Activated CD4-positive, alpha-beta T cell treated with anti-CD3 and anti-CD28 coated beads, Interleukin-2, amount 10 ng/mL, durations not matched to agents 7 days and 5 days (primary cell): ENCODE data around the gene MEG3. TPM values are rescaled to one million over a fixed set of nuclear protein-coding genes. Genes with fewer than 3 reads are reported as not detected.

Experiments used
- CTCF ChIA-PET: fragments of 350-600 bp; sonication (Branson Sonifier 250); formaldehyde crosslinking; loops from one replicate; lab custom pipeline; 2021; ENCODE audit warnings: antibody characterized with exemption; lab: Charles Lee
- POLR2A ChIA-PET: fragments of 350-600 bp; sonication (Branson Sonifier 250); formaldehyde crosslinking; loops from one replicate; lab custom pipeline; 2021; ENCODE audit warnings: antibody characterized with exemption; lab: Charles Lee
- DNase-seq: peaks from one replicate; pipeline ENCODE4 v3.0.0-alpha.2; 2020
- H3K27ac Mint-ChIP-seq: one replicate; pipeline ENCODE4 v1.8.0; 2021; ENCODE audit warnings: mild to moderate bottlenecking, moderate library complexity, mixed read lengths
- H3K27me3 Mint-ChIP-seq: one replicate; pipeline ENCODE4 v1.8.0; 2021; ENCODE audit warnings: mixed read lengths
- H3K36me3 Mint-ChIP-seq: one replicate; pipeline ENCODE4 v1.8.0; 2021; ENCODE audit warnings: low read depth, mixed read lengths
- H3K4me1 Mint-ChIP-seq: one replicate; pipeline ENCODE4 v1.8.0; 2021; ENCODE audit warnings: mixed read lengths
- H3K4me3 Mint-ChIP-seq: one replicate; pipeline ENCODE4 v1.8.0; 2021; ENCODE audit warnings: mild to moderate bottlenecking, moderate library complexity, mixed read lengths
- H3K9me3 Mint-ChIP-seq: one replicate; pipeline ENCODE4 v1.8.0; 2021; ENCODE audit warnings: mixed read lengths
- total RNA-seq, 2 experiments: library from RNA; stranded (reverse); gene quantifications; one replicate each; pipeline ENCODE4 v1.2.3, GENCODE V29; 2021

The MEG3 gene
- total RNA-seq, 2 experiments from 2014 or later, result not detected

GRCh38 chr14:100895411-100895810 lies 69.5 kb downstream of the MEG3 start:
- DNase-seq, result no peak
- ChIA-PET CTCF (no interaction called here), POLR2A (no interaction called here)
- no peak overlapping the region for H3K4me3 Mint-ChIP-seq
- no peaks in the 10 kb centered on the region for H3K36me3 Mint-ChIP-seq
- H3K9me3 Mint-ChIP-seq, result no peaks in the 10 kb centered on the region
- no peak overlapping the region for H3K27ac Mint-ChIP-seq
- H3K27me3 Mint-ChIP-seq, result peaks cover 18% of the 10 kb centered on the region
- no peaks in the 10 kb centered on the region for H3K4me1 Mint-ChIP-seq

GRCh38 chr14:100896369-100897060 lies 70.6 kb downstream of the MEG3 start:
- H3K27me3 Mint-ChIP-seq, result peaks cover 25% of the 10 kb centered on the region
- H3K4me1 Mint-ChIP-seq, result no peaks in the 10 kb centered on the region
- no peak for DNase-seq
- H3K27ac Mint-ChIP-seq, result no peak overlapping the region
- H3K4me3 Mint-ChIP-seq, result no peak overlapping the region
- POLR2A ChIA-PET, result no interaction called here
- H3K36me3 Mint-ChIP-seq, result no peaks in the 10 kb centered on the region
- no peaks in the 10 kb centered on the region for H3K9me3 Mint-ChIP-seq
- CTCF ChIA-PET, result no interaction called here

GRCh38 chr14:100898465-100898864 lies 72.5 kb downstream of the MEG3 start:
- Mint-ChIP-seq H3K4me1 (no peaks in the 10 kb centered on the region), H3K36me3 (no peaks in the 10 kb centered on the region), H3K27ac (no peak overlapping the region), H3K9me3 (no peaks in the 10 kb centered on the region), H3K27me3 (peaks cover 35% of the 10 kb centered on the region), H3K4me3 (no peak overlapping the region)
- ChIA-PET POLR2A (no interaction called here), CTCF (no interaction called here)
- no peak for DNase-seq

GRCh38 chr14:100898935-100899883 lies 73.3 kb downstream of the MEG3 start:
- H3K27ac Mint-ChIP-seq, result no peak overlapping the region
- no peaks in the 10 kb centered on the region for H3K36me3 Mint-ChIP-seq
- no peaks in the 10 kb centered on the region for H3K9me3 Mint-ChIP-seq
- H3K27me3 Mint-ChIP-seq, result peaks cover 38% of the 10 kb centered on the region
- ChIA-PET CTCF (no interaction called here), POLR2A (no interaction called here)
- no peak for DNase-seq
- no peak overlapping the region for H3K4me3 Mint-ChIP-seq
- no peaks in the 10 kb centered on the region for H3K4me1 Mint-ChIP-seq

- no peaks in the 10 kb centered on the region for H3K36me3 Mint-ChIP-seq
- H3K27ac Mint-ChIP-seq, result no peak overlapping the region
- no peaks in the 10 kb centered on the region for H3K9me3 Mint-ChIP-seq
- peaks cover 40% of the 10 kb centered on the region for H3K27me3 Mint-ChIP-seq
- H3K4me1 Mint-ChIP-seq, result no peaks in the 10 kb centered on the region
- POLR2A ChIA-PET, result no interaction called here
- H3K4me3 Mint-ChIP-seq, result no peak overlapping the region
- CTCF ChIA-PET, result interaction anchor here (1.3 kb wide), 1 partner anchor 22 kb away, joined by 3 read pairs; no protein-coding TSS in a partner anchor
- no peak for DNase-seq
These were observed 74.2 kb downstream of the MEG3 start for GRCh38 chr14:100899884-100900771.

GRCh38 chr14:100900837-100901390 lies 75.0 kb downstream of the MEG3 start:
- Mint-ChIP-seq H3K4me3 (no peak overlapping the region), H3K27ac (no peak overlapping the region), H3K4me1 (no peaks in the 10 kb centered on the region), H3K9me3 (no peaks in the 10 kb centered on the region), H3K36me3 (no peaks in the 10 kb centered on the region), H3K27me3 (peaks cover 41% of the 10 kb centered on the region)
- DNase-seq, result peak; percentile 17
- ChIA-PET POLR2A (no interaction called here), CTCF (interaction anchor here (0.8 to 1.3 kb wide), 2 partner anchors 22 to 104 kb away, joined by 3 read pairs; no protein-coding TSS in a partner anchor)

- H3K27me3 Mint-ChIP-seq, result peaks cover 43% of the 10 kb centered on the region
- CTCF ChIA-PET, result interaction anchor here (0.8 kb wide), 1 partner anchor 105 kb away, joined by 3 read pairs; no protein-coding TSS in a partner anchor
- no peak for DNase-seq
These were observed 75.7 kb downstream of the MEG3 start for GRCh38 chr14:100901391-100902183.

DNA sequence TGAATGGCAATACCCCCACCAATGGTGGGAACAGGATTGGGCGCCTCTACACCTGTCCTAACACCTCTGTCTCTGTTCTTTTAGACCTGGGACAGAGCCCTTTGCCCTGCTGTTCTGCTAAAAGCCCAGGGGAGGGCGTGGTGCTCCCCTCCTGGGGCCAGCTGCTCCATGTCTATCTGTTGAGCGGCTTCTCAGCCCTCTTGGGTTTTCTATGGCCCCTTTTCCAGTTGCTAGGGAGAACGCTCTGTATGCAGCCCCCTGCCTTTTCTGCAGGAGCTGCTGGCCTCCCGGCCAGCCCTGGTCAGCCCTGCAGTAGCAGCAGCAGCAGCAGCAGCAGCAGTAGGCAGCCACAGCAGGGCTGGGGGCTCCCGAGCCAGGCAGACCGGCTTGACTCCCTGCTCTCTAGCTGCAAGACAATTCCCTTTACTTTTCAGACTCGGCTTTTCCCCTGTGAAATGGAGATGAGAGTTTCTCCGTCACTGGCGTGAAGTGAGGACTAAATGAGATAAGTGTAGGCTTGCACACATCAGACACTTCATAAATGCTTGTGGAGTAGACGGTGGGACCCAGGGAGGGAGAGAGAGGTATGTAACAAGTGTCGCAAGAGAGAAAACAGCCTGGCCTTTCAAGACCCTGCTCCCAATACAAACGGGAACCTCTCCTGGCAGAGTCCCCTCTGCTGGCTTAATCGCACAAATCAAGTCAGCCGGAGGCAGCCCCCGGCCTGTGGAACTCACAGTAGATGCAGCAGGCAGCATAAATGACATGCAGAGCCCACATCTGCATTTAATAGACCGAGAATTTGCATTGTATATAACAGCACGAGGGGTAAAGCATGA lies 76.6 kb downstream of the MEG3 start:
- H3K27ac Mint-ChIP-seq, result no peak overlapping the region
- peaks cover 42% of the 10 kb centered on the region for H3K27me3 Mint-ChIP-seq
- no peaks in the 10 kb centered on the region for H3K4me1 Mint-ChIP-seq
- DNase-seq, result no peak
- POLR2A ChIA-PET, result no interaction called here
- no peaks in the 10 kb centered on the region for H3K9me3 Mint-ChIP-seq
- CTCF ChIA-PET, result no interaction called here
- H3K36me3 Mint-ChIP-seq, result no peaks in the 10 kb centered on the region
- H3K4me3 Mint-ChIP-seq, result no peak overlapping the region

More at GRCh38 chr14:100901391-100902183, 75.7 kb downstream of the MEG3 start:
- H3K4me3 Mint-ChIP-seq, result no peak overlapping the region
- no peaks in the 10 kb centered on the region for H3K9me3 Mint-ChIP-seq
- H3K27ac Mint-ChIP-seq, result no peak overlapping the region
- no peaks in the 10 kb centered on the region for H3K36me3 Mint-ChIP-seq
- POLR2A ChIA-PET, result no interaction called here
- no peaks in the 10 kb centered on the region for H3K4me1 Mint-ChIP-seq

GRCh38 chr14:100903134-100903468 lies 77.2 kb downstream of the MEG3 start:
- POLR2A ChIA-PET, result no interaction called here
- peaks cover 42% of the 10 kb centered on the region for H3K27me3 Mint-ChIP-seq
- DNase-seq, result no peak
- no peaks in the 10 kb centered on the region for H3K4me1 Mint-ChIP-seq
- CTCF ChIA-PET, result no interaction called here
- H3K4me3 Mint-ChIP-seq, result no peak overlapping the region
- H3K27ac Mint-ChIP-seq, result no peak overlapping the region
- H3K9me3 Mint-ChIP-seq, result no peaks in the 10 kb centered on the region
- H3K36me3 Mint-ChIP-seq, result no peaks in the 10 kb centered on the region

- ChIA-PET CTCF (no interaction called here), POLR2A (interaction anchor here (0.5 kb wide), 1 partner anchor 432 kb away, joined by 3 read pairs; no protein-coding TSS in a partner anchor)
- H3K27ac Mint-ChIP-seq, result no peak within 1 kb of the TSS
- no peaks in the 10 kb centered on the region for H3K4me1 Mint-ChIP-seq
- no peak for DNase-seq
- H3K4me3 Mint-ChIP-seq, result no peak within 1 kb of the TSS
- no peaks in the 10 kb centered on the region for H3K36me3 Mint-ChIP-seq
- H3K27me3 Mint-ChIP-seq, result peaks cover 42% of the 10 kb centered on the region
- H3K9me3 Mint-ChIP-seq, result no peaks in the 10 kb centered on the region
These were observed 77.8 kb downstream of the MEG3 start, which contains the start of gene RTL1 for GRCh38 chr14:100903672-100904185. TSS of gene RTL1 (minus strand) at chr14:100903722. CDS start at chr14:100884788, 18,934 bp downstream.
